HL-60 (cell line): Measurements from ENCODE around the gene PTPRT.

ENCODE experiments used
- CTCF ChIP-seq: IDR thresholded peaks from one replicate; pipeline ENCODE4 v1.5.1; 2011; ENCODE audit warnings: low read length, control low read depth, inconsistent platforms; ENCODE audit not compliant: insufficient read depth
- GABPA ChIP-seq: IDR thresholded peaks from 2 replicates; pipeline ENCODE4 v1.6.1; 2012; ENCODE audit warnings: low read depth
- POLR2AphosphoS5 ChIP-seq: IDR thresholded peaks from 2 replicates; pipeline ENCODE4 v1.6.1; 2012; ENCODE audit warnings: low read depth
- REST ChIP-seq: IDR thresholded peaks from 2 replicates; pipeline ENCODE4 v1.6.1; 2012; ENCODE audit warnings: low read depth; ENCODE audit not compliant: insufficient replicate concordance
- SPI1 ChIP-seq: IDR thresholded peaks from 2 replicates; pipeline ENCODE4 v1.6.1; 2012; ENCODE audit warnings: low read depth, mild to moderate bottlenecking, borderline replicate concordance

- TF ChIP-seq REST (no peak), CTCF (no peak), POLR2AphosphoS5 (no peak), GABPA (no peak), SPI1 (no peak)
These were observed 28.8 kb downstream of the PTPRT start for GRCh38 chr20:43160941-43161340.
